HepG2 (cell line): Measurements from ENCODE around the gene JUND. TPM values are rescaled to one million over a fixed set of nuclear protein-coding genes. Genes with fewer than 3 reads are reported as not detected.

Experiments used
- DDIT3 ChIP-seq: sonication (generic); formaldehyde crosslinking; IDR thresholded peaks from 2 replicates; pipeline ENCODE4 v1.4.0; 2020; ENCODE audit warnings: mild to moderate bottlenecking, missing genetic modification reagents
- MIER3 ChIP-seq: IDR thresholded peaks from 2 replicates; pipeline ENCODE4 v1.6.1; 2016; ENCODE audit warnings: missing compliant biosample characterization, borderline replicate concordance
- MTF2 ChIP-seq: sonication (generic); formaldehyde crosslinking; IDR thresholded peaks from 2 replicates; pipeline ENCODE4 v1.5.0; 2020; ENCODE audit warnings: missing genetic modification reagents, borderline replicate concordance
- NR2C2 ChIP-seq: sonication (generic); formaldehyde crosslinking; IDR thresholded peaks from 2 replicates; pipeline ENCODE4 v1.4.0; 2020; ENCODE audit warnings: missing genetic modification reagents, mild to moderate bottlenecking, moderate library complexity, borderline replicate concordance
- PCBP2 ChIP-seq: fragments of 200-400 bp; formaldehyde crosslinking; optimal IDR thresholded peaks from 2 replicates; pipeline ENCODE3; 2018; ENCODE audit warnings: low read length, low read depth; ENCODE audit not compliant: poor library complexity, severe bottlenecking
- RXRA ChIP-seq: sonication (generic); formaldehyde crosslinking; IDR thresholded peaks from 2 replicates; pipeline ENCODE4 v1.5.1; 2020; ENCODE audit warnings: missing genetic modification reagents
- THAP9 ChIP-seq: sonication (generic); formaldehyde crosslinking; IDR thresholded peaks from 2 replicates; pipeline ENCODE4; 2020; ENCODE audit warnings: missing genetic modification reagents, mild to moderate bottlenecking, borderline replicate concordance
- XBP1 ChIP-seq: sonication (generic); formaldehyde crosslinking; IDR thresholded peaks from 2 replicates; pipeline ENCODE4 v1.5.0; 2020; ENCODE audit warnings: missing genetic modification reagents
- YEATS4 ChIP-seq: sonication (generic); formaldehyde crosslinking; IDR thresholded peaks from 2 replicates; pipeline ENCODE4 v1.4.0; 2020; ENCODE audit warnings: missing genetic modification reagents, borderline replicate concordance
- ZNF335 ChIP-seq: sonication (generic); formaldehyde crosslinking; IDR thresholded peaks from 2 replicates; pipeline ENCODE4 v1.4.0; 2020; ENCODE audit warnings: missing genetic modification reagents
- ZNF512B ChIP-seq: sonication (generic); formaldehyde crosslinking; IDR thresholded peaks from 2 replicates; pipeline ENCODE4 v1.5.1; 2020; ENCODE audit warnings: missing genetic modification reagents, mild to moderate bottlenecking, borderline replicate concordance
- ZNF773 ChIP-seq: sonication (generic); formaldehyde crosslinking; IDR thresholded peaks from 2 replicates; pipeline ENCODE4 v1.4.0; 2020; ENCODE audit warnings: missing genetic modification reagents, borderline replicate concordance
- ZNF891 ChIP-seq: sonication (generic); formaldehyde crosslinking; IDR thresholded peaks from 2 replicates; pipeline ENCODE4 v1.5.0; 2020; ENCODE audit warnings: mild to moderate bottlenecking, missing genetic modification reagents
- polyA plus RNA-seq, 8 experiments: library from polyadenylated mRNA; depleted of rRNA in 3 of 8; stranded (reverse) in 7 of 8; unstranded in 1 of 8; fragments of >200 nt; fragmentation: Illumina TruSeq in 4 of 8; extraction: Trizol in 4 of 8; gene quantifications; 2 replicates each; pipeline versions ENCODE4 v1.2.1 to v1.2.3, GENCODE V29; 2011 to 2016; ENCODE audit warnings: low read depth in 4 of 8, missing spikeins in 1 of 8, mixed read lengths in 1 of 8; ENCODE audit not compliant: insufficient read depth in 1 of 8
- total RNA-seq, 5 experiments: library from RNA; depleted of rRNA; stranded (reverse); fragments of >200 nt; fragmentation: Illumina TruSeq; extraction: Trizol; gene quantifications; 2 replicates each; pipeline ENCODE4 v1.2.3, GENCODE V29; 2016; ENCODE audit warnings: low read depth in 1 of 5
- TF ChIP-seq, protein P1 (sequence below): sonication (generic); formaldehyde crosslinking; IDR thresholded peaks from 2 replicates; pipeline ENCODE4 v1.9.0; 2021; ENCODE audit warnings: missing genetic modification reagents, borderline replicate concordance
- TF ChIP-seq, protein P2 (sequence below): sonication (generic); formaldehyde crosslinking; IDR thresholded peaks from 2 replicates; pipeline ENCODE4 v1.4.0; 2020; ENCODE audit warnings: missing genetic modification reagents; ENCODE audit errors: not compliant biosample characterization

Gene JUND
- total and polyA plus RNA-seq, 2 of the 13 experiments (the other 11 are each of a cell fraction or from before 2014, with no cell fraction given), result 41.2 to 59.8 TPM

GRCh38 chr19:18233224-18233825, 48.1 kb downstream of the JUND start (continued):
- TF ChIP-seq NR2C2 (CRISPR knock-in tag), result 0 out of 2 replicates have a peak, but pooled peaks have one; percentile 19
- peak; percentile 87; the same call in 1 of the 2 replicates for TF ChIP-seq ZNF335 (CRISPR knock-in tag)
- no peak for TF ChIP-seq DDIT3 (CRISPR knock-in tag)
- TF ChIP-seq, protein P1, sequence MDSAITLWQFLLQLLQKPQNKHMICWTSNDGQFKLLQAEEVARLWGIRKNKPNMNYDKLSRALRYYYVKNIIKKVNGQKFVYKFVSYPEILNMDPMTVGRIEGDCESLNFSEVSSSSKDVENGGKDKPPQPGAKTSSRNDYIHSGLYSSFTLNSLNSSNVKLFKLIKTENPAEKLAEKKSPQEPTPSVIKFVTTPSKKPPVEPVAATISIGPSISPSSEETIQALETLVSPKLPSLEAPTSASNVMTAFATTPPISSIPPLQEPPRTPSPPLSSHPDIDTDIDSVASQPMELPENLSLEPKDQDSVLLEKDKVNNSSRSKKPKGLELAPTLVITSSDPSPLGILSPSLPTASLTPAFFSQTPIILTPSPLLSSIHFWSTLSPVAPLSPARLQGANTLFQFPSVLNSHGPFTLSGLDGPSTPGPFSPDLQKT (CRISPR knock-in tag), result peak; percentile 12; the same call in 1 of the 2 replicates
- TF ChIP-seq, protein P2, sequence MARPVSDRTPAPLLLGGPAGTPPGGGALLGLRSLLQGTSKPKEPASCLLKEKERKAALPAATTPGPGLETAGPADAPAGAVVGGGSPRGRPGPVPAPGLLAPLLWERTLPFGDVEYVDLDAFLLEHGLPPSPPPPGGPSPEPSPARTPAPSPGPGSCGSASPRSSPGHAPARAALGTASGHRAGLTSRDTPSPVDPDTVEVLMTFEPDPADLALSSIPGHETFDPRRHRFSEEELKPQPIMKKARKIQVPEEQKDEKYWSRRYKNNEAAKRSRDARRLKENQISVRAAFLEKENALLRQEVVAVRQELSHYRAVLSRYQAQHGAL (CRISPR knock-in tag), result no peak
- peak; percentile 93 for TF ChIP-seq MTF2 (CRISPR knock-in tag)
- peak; percentile 82 for TF ChIP-seq XBP1
- TF ChIP-seq MIER3, result peak; percentile 72; the same call in 1 of the 2 replicates
- TF ChIP-seq YEATS4, result peak; percentile 50
- peak; percentile 65; the same call in 1 of the 2 replicates for TF ChIP-seq RXRA (CRISPR knock-in tag)
- no peak for TF ChIP-seq PCBP2
- TF ChIP-seq ZNF512B (CRISPR knock-in tag), result no peak
- TF ChIP-seq THAP9 (CRISPR knock-in tag), result peak; percentile 72; the same call in 1 of the 2 replicates
- TF ChIP-seq ZNF891 (CRISPR knock-in tag), result peak; percentile 96
- peak; percentile 99 for TF ChIP-seq ZNF773 (CRISPR knock-in tag)
